Sigmoid colon (tissue), 4 donors: ENCODE results near the gene STPG1.

Source experiments
- CTCF ChIP-seq, 4 experiments: fragments of 450-650 bp in 3 of 4; fragments of 200-600 bp in 1 of 4; IDR thresholded peaks; one replicate each; pipeline ENCODE4 v1.5.1; 2016 to 2019; ENCODE audit warnings: antibody characterized with exemption in 4 of 4, mild to moderate bottlenecking in 3 of 4, moderate library complexity in 2 of 4
- EP300 ChIP-seq, 4 donors: sonication (generic); formaldehyde crosslinking; IDR thresholded peaks; one replicate each; pipeline ENCODE4 v1.6.1; 2017; ENCODE audit warnings: antibody characterized with exemption in 4 of 4
- POLR2A ChIP-seq, 2 donors: fragments of 450-650 bp; IDR thresholded peaks; one replicate each; pipeline ENCODE4 v1.6.1; 2016; ENCODE audit warnings: antibody characterized with exemption in 2 of 2, mild to moderate bottlenecking in 2 of 2, moderate library complexity in 2 of 2
- POLR2AphosphoS5 ChIP-seq, 4 donors: sonication (generic); formaldehyde crosslinking; IDR thresholded peaks; one replicate each; pipeline ENCODE4 v1.6.1; 2017; ENCODE audit warnings: antibody characterized with exemption in 4 of 4

DNA sequence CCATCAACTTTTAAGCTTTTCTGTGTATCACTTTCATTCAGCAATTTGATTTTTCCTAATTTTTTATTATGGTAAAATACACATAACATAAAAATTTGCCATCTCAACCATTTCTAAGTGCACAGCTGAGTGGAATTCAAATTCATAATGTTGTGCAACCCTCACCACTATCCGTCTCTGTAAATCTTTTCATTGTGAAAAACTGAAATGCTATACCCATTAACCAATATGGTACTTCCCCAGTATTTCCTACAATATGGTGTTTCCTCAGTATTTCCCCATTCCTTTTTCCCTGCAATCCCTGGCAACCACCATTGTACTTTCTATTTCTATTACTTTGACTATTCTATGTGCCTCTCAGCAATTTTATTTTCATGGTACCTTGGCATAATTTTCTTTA lies 6.8 kb downstream of the STPG1 start:
- no peak for TF ChIP-seq CTCF (IDR thresholded peaks at IDR 0.05)
- no peak for TF ChIP-seq POLR2A (IDR thresholded peaks at IDR 0.05)
- TF ChIP-seq EP300 (IDR thresholded peaks at IDR 0.05), result no peak
- TF ChIP-seq POLR2AphosphoS5 (IDR thresholded peaks at IDR 0.05), result no peak
